HEK293 (cell line): ENCODE data around the gene LPP.

Source experiments
- AEBP2 ChIP-seq: fragments of 450-650 bp; formaldehyde crosslinking; IDR thresholded peaks from 2 replicates; pipeline ENCODE4 v1.5.1; 2016; ENCODE audit warnings: missing biosample characterization, missing genetic modification characterization, borderline replicate concordance
- HOXA7 ChIP-seq: sonication (generic); formaldehyde crosslinking; IDR thresholded peaks from 2 replicates; pipeline ENCODE4 v1.8.1; 2022; ENCODE audit warnings: missing genetic modification reagents, borderline replicate concordance
- PATZ1 ChIP-seq: fragments of 450-650 bp; formaldehyde crosslinking; IDR thresholded peaks from 2 replicates; pipeline ENCODE4 v1.5.1; 2016; ENCODE audit warnings: missing biosample characterization, missing genetic modification characterization
- ZNF341 ChIP-seq: fragments of 450-650 bp; formaldehyde crosslinking; IDR thresholded peaks from 2 replicates; pipeline ENCODE4; 2016; ENCODE audit warnings: low read depth, missing biosample characterization, missing genetic modification characterization
- ZNF76 ChIP-seq: fragments of 450-650 bp; formaldehyde crosslinking; IDR thresholded peaks from 2 replicates; pipeline ENCODE4; 2016; ENCODE audit warnings: low read depth, missing biosample characterization, missing genetic modification characterization, borderline replicate concordance
- ZNF777 ChIP-seq: fragments of 450-650 bp; formaldehyde crosslinking; IDR thresholded peaks from 2 replicates; pipeline ENCODE4 v1.5.1; 2017; ENCODE audit warnings: missing biosample characterization, missing genetic modification characterization, borderline replicate concordance
- ZNF792 ChIP-seq: fragments of 450-650 bp; formaldehyde crosslinking; IDR thresholded peaks from 2 replicates; pipeline ENCODE4 v1.5.1; 2016; ENCODE audit warnings: missing biosample characterization, missing genetic modification characterization
- ZSCAN23 ChIP-seq: fragments of 450-650 bp; formaldehyde crosslinking; IDR thresholded peaks from 2 replicates; pipeline ENCODE4 v1.5.1; 2016; ENCODE audit warnings: missing biosample characterization, missing genetic modification characterization
- TF ChIP-seq, protein P1 (sequence below): fragments of 450-650 bp; formaldehyde crosslinking; IDR thresholded peaks from 2 replicates; pipeline ENCODE4 v1.5.1; 2016; ENCODE audit warnings: missing biosample characterization, missing genetic modification characterization, borderline replicate concordance

DNA sequence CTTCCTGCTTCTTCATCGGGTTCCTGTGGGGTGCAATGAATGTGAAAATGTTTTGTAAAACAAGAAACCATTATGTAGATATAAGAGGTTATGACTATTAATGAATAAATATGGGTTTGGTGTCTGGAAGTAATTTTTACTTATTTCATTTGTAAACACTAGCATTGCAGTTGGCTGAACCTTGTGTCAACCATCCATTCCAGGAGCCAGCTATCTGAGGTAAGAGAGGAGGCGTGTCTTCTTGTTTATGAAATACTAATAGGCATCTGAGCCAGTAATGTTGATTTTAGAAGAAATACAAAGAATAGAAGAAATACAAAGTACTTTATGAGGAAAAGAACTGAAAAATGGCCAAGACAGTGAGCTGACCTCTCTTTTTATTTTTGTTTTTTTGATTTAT lies 187.5 kb downstream of the LPP start:
- TF ChIP-seq, protein P1, sequence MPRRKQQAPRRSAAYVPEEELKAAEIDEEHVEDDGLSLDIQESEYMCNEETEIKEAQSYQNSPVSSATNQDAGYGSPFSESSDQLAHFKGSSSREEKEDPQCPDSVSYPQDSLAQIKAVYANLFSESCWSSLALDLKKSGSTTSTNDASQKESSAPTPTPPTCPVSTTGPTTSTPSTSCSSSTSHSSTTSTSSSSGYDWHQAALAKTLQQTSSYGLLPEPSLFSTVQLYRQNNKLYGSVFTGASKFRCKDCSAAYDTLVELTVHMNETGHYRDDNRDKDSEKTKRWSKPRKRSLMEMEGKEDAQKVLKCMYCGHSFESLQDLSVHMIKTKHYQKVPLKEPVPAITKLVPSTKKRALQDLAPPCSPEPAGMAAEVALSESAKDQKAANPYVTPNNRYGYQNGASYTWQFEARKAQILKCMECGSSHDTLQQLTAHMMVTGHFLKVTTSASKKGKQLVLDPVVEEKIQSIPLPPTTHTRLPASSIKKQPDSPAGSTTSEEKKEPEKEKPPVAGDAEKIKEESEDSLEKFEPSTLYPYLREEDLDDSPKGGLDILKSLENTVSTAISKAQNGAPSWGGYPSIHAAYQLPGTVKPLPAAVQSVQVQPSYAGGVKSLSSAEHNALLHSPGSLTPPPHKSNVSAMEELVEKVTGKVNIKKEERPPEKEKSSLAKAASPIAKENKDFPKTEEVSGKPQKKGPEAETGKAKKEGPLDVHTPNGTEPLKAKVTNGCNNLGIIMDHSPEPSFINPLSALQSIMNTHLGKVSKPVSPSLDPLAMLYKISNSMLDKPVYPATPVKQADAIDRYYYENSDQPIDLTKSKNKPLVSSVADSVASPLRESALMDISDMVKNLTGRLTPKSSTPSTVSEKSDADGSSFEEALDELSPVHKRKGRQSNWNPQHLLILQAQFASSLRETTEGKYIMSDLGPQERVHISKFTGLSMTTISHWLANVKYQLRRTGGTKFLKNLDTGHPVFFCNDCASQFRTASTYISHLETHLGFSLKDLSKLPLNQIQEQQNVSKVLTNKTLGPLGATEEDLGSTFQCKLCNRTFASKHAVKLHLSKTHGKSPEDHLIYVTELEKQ = no peak
- TF ChIP-seq ZNF341 (tag by site-specific recombination) (no peak), ZSCAN23 (tag by site-specific recombination) (no peak), AEBP2 (tag by site-specific recombination) (no peak), ZNF76 (tag by site-specific recombination) (no peak), PATZ1 (tag by site-specific recombination) (no peak), ZNF777 (tag by site-specific recombination) (no peak), HOXA7 (no peak), ZNF792 (no peak)
